NCI-H1417 treated with DMSO at 0.1 percent for 48 hours (cell line): ENCODE measurements around the gene ADAMTS14.

Experiments used
- DNase-seq: peaks from one replicate; lab custom pipeline; 2025; lab: John Stamatoyannopoulos, UW

ADAMTS14 gene

GRCh38 chr10:70732569-70732968, 60.3 kb downstream of the ADAMTS14 start:
- DNase-seq, result no peak

- no peak for DNase-seq
These were observed 60.7 kb downstream of the ADAMTS14 start for GRCh38 chr10:70733051-70733450.

DNA sequence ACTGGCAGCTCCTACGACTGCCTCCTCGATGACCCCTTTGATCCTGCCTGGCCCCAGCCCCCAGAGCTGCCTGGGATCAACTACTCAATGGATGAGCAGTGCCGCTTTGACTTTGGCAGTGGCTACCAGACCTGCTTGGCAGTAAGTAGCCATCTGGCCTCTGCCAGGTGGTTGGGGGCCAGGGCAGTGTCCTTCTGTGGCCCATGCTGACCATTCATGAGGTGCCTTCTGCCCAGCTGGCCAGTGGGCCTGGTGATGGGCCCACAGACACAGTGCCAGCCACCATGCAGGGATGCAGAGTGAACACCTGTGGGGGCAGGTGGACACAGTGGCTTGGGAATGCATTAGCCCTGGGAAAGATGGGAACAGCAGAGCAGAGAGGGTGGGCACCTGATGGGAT, 62.9 kb downstream of the ADAMTS14 start:
- DNase-seq, result no peak

- no peak for DNase-seq
These were observed 64.2 kb downstream of the ADAMTS14 start for GRCh38 chr10:70736525-70736924.

- no peak for DNase-seq
These were observed 64.9 kb downstream of the ADAMTS14 start for GRCh38 chr10:70737250-70737649.

DNA sequence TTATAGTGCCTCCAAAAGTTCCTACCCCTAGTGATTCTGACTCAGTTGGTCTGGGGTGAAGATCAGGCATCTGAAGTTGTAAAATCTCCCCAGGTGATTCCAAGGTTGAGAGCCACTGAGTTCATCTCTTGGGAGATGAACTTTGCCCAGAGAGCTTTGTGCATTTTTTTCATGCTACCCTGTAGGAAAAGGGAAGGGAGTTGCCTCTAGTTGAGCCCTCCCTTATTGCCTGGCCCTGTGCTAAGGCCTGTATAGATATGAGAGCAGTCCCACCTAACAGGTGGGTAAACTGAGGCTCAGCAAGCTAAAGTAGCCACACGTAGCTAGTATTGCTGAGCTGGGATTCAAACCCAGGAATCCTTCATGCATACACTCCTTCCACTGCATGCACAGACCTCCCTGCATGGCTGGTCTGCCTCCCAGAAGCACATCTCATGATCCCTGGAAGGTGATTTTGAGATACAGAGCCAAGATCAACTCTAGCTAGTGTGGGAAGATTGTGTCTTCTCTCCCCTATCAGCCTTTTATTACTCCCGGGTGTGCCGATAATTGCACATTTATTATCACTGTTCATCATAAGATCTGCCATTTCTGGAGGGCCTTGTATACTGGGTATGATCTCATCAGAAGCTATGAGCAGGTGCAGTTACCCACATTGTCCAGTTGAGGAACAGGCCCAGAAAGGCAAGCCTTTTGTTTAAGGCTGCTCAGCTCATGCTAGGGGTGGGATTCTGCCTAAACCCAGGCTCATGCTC, 65.9 kb downstream of the ADAMTS14 start:
- DNase-seq, result no peak

GRCh38 chr10:70738761-70739121, 66.4 kb downstream of the ADAMTS14 start:
- no peak for DNase-seq

- DNase-seq, result no peak
These were observed 68.3 kb downstream of the ADAMTS14 start for GRCh38 chr10:70740406-70741288.

DNA sequence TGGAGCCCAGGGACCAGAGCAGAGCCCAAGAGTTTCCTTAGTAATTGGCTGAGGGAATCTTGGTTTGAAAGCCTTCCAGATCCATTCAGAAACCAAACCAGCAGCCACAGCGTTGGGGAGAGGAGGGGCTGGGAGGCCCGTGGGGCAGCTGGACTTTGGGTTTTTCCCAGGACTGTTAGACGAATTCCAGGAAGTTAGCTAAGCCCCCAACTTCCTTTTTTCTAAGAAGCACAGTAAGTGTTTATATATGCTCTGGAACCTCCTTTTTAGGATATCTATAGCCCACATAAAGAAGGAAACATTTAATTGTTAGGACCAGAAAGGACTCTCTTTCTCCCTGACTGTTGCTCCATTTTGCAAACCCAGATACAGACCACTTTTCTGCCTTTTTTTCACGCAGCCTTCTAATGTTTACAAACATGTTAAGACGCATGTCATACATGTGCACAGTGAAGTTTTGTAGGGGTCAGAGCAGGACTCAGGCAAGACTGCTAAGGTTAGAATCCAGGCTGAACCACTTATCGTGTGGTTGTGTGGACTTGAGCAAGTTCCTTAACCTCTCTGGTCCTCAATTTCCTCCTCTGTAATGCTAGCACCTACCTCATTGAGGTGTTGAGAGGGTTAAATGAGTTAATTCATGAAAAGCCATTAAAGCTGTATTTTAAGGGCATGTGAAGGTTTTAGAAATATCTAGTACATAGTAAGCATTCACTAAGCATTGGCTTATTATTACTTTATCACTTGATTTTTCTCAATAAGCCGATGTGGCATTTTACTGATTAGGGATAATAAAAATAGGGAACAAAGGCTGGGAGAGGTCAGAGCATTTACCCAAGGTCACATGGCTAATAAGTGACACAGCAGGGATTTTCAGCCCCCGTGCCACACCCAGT, 70.5 kb downstream of the ADAMTS14 start:
- DNase-seq, result no peak

DNA sequence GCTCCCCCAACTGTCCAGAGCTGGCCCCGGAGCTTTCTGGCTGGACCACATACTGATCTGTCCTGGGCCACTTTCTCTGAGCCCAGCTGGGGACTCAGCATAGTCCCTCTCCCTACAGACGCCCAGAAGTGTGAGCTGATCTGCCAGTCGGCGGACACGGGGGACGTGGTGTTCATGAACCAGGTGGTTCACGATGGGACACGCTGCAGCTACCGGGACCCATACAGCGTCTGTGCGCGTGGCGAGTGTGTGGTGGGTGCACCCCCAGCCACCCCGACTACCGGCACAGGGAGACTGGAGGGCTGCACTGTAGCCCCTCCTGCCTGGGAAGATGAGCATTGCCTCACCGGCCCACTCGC, 71.1 kb downstream of the ADAMTS14 start:
- no peak for DNase-seq

GRCh38 chr10:70743879-70744278, 71.6 kb downstream of the ADAMTS14 start:
- DNase-seq, result no peak

- no peak for DNase-seq
These were observed 72.4 kb downstream of the ADAMTS14 start for GRCh38 chr10:70744617-70745143.

DNA sequence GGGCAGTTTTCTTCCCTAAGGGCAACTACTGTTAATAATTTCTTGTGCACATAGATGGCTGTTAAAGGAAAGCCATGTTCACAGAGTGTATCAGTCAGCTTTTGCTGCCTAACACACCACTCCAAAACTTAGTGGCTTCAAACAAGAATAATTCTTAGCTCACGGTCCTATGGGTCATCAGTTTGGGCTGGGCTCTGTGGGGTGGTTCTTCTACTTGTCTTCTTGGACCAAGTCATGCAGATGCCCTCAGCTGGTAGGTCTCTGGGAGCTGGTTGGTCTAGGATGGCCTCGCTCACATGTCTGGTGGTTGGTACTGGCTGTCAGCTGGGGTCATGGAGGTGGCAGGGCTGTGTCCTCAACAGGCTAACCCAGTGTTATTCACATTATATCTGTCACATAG, 73.2 kb downstream of the ADAMTS14 start:
- DNase-seq, result no peak

GRCh38 chr10:70747192-70747965, 75.1 kb downstream of the ADAMTS14 start:
- no peak for DNase-seq

DNA sequence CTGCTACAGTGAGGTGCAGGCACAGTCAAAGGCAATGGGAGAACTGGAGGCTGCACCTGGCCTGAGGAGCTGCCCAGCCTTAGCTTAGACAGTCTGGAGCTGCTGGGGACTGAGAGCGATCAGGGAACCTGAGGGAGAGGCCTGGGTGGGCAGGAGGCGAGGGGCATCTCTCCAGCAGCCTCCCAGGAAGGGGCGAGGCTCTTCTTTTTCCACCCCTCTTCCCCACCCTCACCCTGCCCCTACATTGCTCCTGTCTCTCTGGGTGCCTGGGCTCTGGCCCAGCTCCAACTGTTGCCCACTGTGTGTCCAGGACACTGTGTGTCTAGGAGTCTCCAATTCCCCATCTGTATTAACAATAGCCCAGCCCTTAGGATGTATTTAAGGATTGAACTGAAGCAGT, 76.0 kb downstream of the ADAMTS14 start:
- no peak for DNase-seq

DNA sequence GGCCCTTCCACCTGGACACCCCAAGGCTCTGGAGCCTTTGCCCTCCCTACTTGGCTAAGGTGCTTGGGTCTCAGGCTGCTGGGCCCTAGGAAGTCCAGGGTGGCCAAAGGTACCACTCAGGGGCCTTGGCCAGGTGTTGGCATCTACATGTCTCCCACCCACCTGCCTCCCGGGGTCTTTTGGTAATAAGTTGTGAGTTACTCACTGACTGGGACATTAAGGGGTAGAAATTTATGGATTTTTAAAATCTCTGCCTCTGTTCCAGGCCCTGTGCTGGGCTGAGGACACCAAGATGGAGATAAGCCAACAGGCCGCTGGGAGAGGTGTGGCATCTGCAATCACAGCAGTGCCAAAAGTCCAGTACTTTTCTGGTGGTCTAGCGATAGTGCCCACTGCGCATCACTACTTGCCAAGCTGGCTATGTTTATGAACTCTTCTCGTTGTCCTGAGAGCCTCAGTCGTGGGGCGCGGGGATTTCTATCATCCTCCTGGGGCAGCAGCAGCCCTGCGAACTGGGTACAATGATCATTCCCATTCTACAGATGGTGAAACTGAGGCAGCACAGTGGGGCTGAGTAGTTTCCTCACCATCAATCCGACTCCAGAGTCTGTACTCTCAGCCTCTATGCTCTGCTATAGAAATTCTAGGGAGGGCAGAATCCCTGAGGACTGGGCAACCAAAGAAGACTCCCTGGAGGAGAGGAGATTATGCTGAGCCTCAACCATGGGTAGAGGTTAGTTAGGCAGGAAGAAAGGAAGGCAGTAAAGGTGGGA, 76.7 kb downstream of the ADAMTS14 start:
- no peak for DNase-seq

DNA sequence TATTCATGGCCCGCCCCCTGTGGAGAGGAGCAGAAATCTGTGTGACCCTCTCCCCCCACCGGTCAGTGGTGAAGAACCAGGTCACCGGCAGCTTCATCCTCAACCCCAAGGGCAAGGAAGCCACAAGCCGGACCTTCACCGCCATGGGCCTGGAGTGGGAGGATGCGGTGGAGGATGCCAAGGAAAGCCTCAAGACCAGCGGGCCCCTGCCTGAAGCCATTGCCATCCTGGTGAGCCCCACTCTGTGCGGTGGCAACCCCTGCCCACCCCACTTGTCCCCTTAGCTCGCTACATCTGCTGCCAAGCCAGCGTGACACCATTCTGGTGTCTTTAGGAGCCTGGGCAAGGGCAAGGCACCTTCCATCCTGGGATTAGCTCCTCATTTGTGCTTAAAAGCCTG, 77.5 kb downstream of the ADAMTS14 start:
- no peak for DNase-seq

- DNase-seq, result no peak
These were observed 77.9 kb downstream of the ADAMTS14 start for GRCh38 chr10:70750156-70750703.

- DNase-seq, result no peak
These were observed 79.0 kb downstream of the ADAMTS14 start for GRCh38 chr10:70751356-70751755.

- DNase-seq, result no peak
These were observed 79.7 kb downstream of the ADAMTS14 start for GRCh38 chr10:70751991-70752390.
